Hepatic stellate cell (primary cell): ENCODE results near the gene FUBP3.

Source experiments
- DNase-seq: peaks from one replicate; pipeline ENCODE4 v3.0.0; 2011; ENCODE audit warnings: low spot score

Gene FUBP3

GRCh38 chr9:130634191-130634768, 54.9 kb downstream of the FUBP3 start:
- DNase-seq = no peak

DNA sequence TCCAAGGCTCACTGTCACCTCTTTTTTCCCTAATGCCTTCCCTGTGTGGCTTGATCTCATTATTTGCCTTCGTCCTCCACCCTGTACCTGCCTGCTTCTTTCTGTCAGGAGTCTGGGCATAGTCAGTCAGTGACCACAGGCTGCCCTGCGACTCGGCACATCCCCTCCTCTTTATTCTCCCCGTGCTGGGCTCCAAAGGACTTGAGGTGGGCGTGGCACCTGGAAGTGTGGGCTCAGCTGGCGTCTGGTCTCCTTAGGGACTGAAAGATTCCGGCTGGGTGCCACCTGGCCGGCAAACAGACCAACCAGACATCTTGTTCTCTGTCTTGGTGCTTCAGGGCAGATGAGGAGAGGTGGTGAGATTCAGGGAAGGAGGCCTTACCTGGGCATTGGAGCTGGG, 55.4 kb downstream of the FUBP3 start:
- DNase-seq = no peak

DNA sequence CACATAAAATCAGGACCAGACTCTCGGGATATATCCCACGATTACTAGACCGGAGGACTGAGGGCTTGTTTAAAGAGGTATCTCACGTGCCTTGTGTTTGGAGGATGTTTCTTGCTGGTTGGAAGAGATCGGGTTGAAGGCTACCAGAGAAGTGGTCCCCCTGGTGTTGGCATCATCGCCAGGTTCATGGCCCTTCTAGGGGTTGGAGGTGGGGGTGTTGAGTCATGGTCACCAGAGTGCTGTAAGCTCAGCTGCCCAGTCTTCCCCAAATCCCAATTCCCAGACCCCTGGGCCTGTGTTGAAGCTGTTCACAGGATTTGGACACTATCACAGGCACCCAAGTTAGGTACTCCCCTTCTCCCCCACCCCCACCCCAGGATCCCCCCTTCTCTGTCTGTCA, 55.9 kb downstream of the FUBP3 start:
- DNase-seq = no peak

DNA sequence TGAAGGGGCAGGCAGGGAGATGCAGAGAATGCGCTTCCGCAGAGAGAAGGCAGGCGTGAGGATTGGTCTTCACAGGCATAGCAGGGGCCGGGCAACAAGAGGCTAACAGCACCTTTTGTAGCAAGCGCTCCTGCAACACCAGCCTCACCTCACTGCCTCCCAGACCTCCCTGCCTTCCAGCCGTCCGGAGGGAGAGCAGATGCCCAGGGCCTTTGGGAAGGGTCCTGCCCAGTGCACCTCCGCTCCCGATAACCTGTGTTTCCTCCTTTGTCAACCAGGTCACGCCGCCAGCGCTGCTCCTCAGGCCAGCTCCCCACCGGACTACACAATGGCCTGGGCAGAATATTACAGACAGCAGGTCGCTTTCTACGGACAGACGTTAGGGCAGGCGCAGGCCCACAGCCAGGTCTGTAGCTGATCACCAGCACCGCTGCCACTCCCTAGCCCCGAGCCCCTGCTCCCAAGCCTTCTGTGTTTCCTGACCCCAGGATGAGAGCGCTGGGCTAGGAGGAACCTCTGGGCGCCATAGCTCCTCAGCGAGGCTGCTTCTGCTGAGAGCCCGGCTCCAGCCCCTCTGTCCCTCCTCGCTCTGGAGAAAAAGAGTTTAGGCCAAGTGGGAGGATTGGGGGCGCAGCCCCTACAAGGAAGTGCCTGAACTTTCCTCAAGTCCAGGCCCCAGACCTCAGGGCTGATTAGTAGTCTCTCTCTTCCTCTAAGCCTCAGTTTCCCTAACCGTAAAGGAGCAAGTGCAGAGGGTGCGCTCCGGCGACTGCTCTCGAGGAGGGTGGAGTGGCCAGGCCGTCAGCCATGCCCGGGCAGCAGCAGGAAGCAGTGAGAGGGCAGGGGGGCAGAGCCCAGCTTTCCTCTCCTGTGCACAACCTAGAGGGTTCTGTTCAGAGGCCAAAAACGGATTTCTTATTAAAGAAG, 56.6 kb downstream of the FUBP3 start:
- DNase-seq = no peak

- DNase-seq = no peak
These were observed 57.3 kb downstream of the FUBP3 start for GRCh38 chr9:130636648-130637020.

DNA sequence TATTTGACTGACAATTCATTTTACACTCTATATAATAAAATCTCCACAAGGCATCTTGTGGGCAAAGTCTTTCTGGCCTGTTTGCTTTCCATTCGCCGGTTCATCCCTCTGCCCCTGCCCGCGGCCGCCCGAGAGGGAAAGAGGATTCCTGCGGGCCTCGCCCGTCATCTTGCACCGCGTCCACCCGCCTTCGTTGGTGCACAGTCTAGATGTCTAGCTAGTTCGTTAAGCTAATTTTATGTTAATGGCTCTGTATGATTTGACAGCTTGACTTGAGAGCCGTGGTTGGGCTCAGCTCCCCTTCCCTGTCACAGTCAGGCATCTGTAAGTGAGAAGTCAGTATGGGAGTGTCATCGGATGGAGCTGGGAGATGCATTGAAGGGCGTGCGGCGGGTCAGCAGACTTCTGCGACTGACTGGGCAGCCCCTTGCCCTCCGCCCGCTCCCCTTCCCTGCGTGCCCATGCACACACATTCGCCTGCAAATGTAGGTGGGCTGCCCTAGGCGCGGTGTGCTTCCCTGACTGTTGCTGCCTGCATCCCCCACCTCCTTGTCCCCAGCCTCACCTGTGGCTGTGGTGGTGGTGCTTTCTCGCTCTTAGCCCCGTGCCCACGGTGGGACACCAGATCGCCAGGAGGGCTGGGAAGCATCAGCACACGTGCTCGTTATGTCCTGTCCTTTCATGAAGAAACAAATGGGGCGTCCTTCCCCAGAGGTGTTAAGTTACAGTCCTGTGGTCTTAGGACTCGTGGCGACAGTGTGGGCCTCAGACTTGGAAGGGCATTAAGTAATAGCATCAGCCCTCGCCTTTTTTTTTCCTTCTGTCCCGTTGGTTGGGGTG, 59.1 kb downstream of the FUBP3 start:
- no peak for DNase-seq

DNA sequence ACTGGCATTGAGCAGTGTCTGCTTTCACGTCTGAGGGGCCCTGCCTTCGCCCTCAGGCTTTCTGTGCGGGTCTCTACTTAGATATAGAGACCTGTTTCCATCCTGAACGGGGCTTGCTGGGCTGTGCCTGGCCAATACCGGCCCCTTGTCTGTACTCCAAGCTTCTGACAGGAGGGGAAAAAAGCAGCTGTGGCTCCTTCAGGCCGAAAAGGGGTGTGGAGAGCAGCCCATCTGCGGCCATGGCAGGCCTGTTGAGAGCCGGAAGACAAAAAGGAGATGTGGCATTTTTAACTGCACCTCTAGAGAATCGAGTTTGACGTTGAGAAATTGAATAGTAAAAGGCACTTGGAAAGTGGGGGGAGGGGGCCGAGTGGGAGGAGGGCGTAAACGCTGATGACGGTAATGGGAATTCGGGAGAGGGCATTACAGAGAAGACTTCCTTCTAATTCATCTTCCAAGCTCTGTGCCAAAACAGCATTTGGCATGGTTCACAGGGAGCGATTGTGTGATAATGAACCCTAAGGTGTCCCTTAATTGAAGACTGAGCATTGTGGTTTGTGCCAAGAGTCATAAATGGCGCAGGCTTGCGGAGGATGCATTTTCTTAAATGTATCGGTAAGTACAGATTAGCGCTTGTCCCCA, 59.9 kb downstream of the FUBP3 start:
- DNase-seq = no peak

DNA sequence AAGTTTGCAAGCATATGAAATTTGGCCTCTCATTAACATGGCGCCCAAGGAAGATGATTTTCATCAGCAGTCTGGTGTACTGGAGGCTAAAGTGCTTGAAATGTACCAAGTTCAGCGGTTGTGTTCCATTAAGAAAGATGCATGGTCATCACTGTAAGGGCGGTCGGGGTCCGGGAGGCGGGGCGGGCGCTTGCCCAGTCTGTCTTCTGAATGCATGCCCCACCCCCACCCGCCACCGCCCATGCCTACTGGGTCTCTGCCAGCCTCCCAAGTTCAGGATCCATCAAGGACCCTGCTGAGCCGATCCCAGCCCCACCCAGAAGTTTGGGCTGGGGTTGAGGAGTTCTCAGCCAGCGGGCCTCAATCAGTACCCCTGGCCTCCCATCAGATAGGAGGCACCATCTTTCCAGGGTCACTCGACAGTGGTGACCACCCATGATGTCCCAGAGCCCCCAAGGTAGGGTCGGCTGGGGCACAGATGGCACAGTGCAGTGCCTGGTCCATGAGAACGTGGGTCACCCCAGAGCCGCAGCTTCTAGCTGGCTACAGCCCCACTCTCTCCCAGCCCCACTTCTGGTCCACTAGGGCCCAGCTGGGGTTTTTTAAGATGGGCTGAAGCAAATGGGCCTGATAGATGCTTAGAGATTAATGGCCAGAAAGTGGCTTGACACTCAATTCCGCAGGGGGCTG, 60.6 kb downstream of the FUBP3 start:
- no peak for DNase-seq

GRCh38 chr9:130640681-130641080, 61.3 kb downstream of the FUBP3 start:
- DNase-seq = no peak

- DNase-seq = no peak
These were observed 63.5 kb downstream of the FUBP3 start for GRCh38 chr9:130642926-130643325.

- no peak for DNase-seq
These were observed 71.8 kb downstream of the FUBP3 start for GRCh38 chr9:130651221-130651620.

DNA sequence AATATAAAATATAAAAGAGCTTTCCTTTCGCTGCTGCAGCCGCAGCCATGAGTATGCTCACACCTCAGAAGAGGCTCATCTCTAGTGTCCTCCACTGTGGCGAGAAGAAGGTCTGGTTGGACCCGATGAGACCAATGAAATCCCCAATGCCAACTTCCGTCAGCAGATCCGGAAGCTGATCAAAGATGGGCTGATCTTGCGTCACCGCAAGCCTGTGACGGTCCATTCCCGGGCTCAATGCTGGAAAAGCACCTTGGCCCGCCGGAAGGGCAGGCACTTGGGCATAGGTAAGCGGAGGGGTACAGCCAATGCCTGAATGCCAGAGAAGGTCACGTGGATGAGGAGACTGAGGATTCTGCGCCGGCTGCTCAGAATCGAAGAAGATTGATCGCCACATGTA, 72.4 kb downstream of the FUBP3 start:
- DNase-seq = no peak

- DNase-seq = no peak
These were observed 75.5 kb downstream of the FUBP3 start for GRCh38 chr9:130654879-130655278.

GRCh38 chr9:130658893-130659698, 79.7 kb downstream of the FUBP3 start:
- DNase-seq = no peak

DNA sequence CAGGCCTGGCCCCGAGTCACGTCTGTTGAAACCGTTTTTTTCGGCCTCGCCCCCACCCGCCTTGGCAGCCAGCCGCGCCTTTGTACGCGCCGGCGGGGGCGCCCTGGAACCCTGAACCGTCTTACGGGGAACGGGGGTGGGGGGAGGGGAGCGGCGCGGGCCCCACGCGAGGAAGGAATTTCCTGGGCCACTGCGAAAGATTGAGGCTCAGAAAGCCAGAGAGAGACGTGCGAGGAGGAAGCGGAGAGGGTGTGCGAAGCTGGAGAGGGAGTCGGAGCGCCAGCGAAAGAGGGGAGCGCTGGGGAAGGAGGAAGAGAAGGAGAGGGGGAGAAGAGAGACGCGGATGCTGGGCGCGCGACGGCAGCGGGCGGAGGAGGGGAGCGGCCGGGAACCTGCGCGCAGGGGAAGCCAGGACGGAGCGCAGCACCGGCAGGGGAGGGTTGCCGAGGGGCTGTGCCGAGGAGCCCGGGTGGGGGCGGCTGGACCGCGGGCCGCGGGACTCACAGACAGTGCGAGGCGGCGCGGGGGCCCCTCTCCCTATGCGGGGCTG, 80.4 kb downstream of the FUBP3 start:
- no peak for DNase-seq

DNA sequence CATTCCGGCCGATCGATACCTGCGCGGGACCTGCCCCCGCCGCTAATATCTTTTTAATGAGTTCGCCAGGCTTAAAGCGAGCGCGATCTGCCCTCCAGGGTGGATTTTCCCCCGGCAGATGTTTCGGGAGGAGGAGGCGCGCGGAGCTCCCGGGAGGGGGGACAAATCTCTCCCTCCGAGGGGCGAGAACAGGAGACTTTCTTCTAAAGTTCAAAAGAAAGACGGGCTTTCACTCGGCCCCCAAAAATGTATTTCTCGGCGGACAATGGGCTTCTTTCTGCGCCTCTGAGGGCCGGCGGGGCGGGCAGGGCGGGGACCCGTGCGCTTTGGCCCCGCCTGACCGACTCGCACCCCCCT, 80.9 kb downstream of the FUBP3 start:
- DNase-seq = no peak

DNA sequence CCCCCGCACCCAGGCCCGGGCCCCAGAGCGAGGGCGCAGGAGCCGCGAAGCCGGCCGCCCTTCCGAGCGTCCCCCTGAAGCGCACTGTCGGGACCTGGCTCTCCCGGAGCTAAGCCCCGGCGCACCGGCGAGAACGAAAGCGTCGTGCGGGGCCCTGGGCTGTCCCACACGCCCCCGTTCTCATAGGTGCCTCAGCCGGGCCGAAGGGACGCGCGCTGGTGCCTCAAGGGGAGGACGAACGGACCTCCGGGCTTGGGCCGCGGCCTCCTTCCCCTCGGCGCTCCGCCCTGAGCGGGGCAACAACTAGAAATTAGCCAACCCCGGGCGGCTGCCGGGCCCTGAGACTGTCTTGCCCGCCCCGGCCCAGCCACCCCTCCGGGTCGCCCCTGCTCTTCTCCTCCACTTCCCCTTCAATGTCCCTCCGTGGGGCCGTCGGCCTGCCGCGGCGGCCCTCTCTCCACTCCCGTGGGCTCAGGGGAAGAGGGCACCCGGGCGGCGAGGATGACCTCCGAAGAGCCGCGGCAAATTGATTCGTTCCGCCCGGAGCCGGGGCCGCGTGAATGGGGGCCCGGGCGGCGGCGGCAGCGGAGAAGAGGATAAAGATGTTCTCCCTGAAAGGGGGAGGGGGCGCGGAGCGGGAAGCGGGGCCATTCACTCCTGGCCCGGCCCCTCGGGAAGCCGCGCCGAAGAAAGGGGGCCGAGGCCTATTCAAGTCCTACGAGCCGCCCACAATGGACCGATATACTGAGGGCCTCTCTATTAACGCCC, 81.5 kb downstream of the FUBP3 start:
- no peak for DNase-seq

DNA sequence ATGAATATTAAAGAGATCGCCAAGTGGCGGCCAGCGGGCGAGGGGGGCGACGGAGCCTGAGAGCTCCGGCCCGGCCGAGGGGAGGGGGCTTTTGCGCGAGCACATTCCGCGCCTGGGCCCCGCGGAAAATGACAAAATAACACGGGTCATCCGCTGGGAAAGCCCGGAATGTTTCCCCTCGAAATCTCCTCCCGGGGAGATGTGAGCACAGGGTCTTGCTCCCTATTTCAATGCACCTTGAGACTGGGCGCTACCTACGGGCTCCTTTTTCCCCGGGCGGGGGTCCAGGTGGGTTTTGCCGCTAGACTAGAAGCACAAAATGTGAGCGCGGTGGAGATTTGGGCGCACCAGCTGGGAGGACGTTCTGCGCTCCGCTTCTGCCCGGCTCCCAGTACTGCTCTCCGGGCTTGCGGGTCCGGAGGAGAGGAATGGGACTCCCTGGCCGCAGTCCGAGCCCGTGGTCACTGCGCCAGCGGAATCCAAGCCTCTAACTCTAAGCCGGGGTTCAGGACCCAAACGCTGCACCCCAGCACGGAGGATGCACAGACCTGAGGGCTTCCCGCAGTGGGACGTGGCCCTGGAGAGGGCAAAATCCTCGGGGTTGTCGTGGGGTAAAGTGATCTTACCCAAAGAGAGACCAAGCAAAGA, 82.2 kb downstream of the FUBP3 start:
- DNase-seq = no peak
